Pancreas (tissue), 10 donors: ENCODE measurements around the gene TMEM145. TPM values are rescaled to one million over a fixed set of nuclear protein-coding genes. Genes with fewer than 3 reads are reported as not detected.

ENCODE experiments used
- ATAC-seq, 4 donors: fragments of 200-7000 bp; cut with Tn5 transposase; one replicate each; pipeline versions ENCODE4 v1.8.0 to v1.9.1; 2020; ENCODE audit warnings: mild to moderate bottlenecking in 4 of 4, moderate library complexity in 4 of 4
- DNase-seq, 6 donors: peaks; one replicate each; pipeline ENCODE4 v3.0.0-alpha.2; 2020
- FAIRE-seq: peaks from 2 replicates; lab custom pipeline; 2012; peaks lifted over from hg19 to GRCh38; lab: Jason Lieb, UNC
- H3K27ac ChIP-seq, 4 donors: fragments of 200-600 bp; sonication (generic); 1 replicate in 3 of 4; 2 replicates in 1 of 4; pipeline versions ENCODE4 v1.5.0 to v1.8.0; 2020
- H3K27me3 ChIP-seq, 4 donors: fragments of 200-600 bp; one replicate each; pipeline ENCODE4 v1.8.0; 2021
- H3K36me3 ChIP-seq, 3 donors: fragments of 200-600 bp; sonication (generic) in 1 of 3; one replicate each; pipeline versions ENCODE4 v1.5.0 to v1.8.0; 2020 to 2021
- H3K4me1 ChIP-seq, 3 donors: fragments of 200-600 bp; one replicate each; pipeline ENCODE4 v1.8.0; 2021
- H3K4me3 ChIP-seq, 4 donors: fragments of 200-600 bp; sonication (generic) in 2 of 4; one replicate each; pipeline versions ENCODE4 v1.5.0 to v1.8.0; 2020 to 2021
- H3K9me3 ChIP-seq, 4 donors: fragments of 200-600 bp; one replicate each; pipeline ENCODE4 v1.8.0; 2021
- CTCF ChIP-seq, 4 donors: fragments of 200-600 bp; sonication (generic) in 3 of 4; IDR thresholded peaks; one replicate each; pipeline versions ENCODE4 v1.5.0 to v1.8.0; 2021; ENCODE audit warnings: antibody characterized with exemption in 4 of 4
- WGBS, 2 donors: extraction: QIAGEN DNeasy Blood & Tissue Kit; methylation state at CpG; one replicate each; pipeline ENCODE4 v1.1.7; 2013; 5-methylcytosine and 5-hydroxymethylcytosine counted together
- intact Hi-C, 3 donors: fragments of 100-400 bp; cut with DNase I; formaldehyde crosslinking; loops; one replicate each; pipeline versions ENCODE4 v1.11.1 to v1.14.2; 2022
- microRNA-seq, 2 donors: library from miRNA; unstranded; fragments of <30 nt; microRNA quantifications; one replicate each; pipeline versions ENCODE4 to v1.1.0, GENCODE V29; 2019 to 2020
- polyA plus RNA-seq, 2 donors: library from polyadenylated mRNA; stranded (reverse); fragments of 200-250 nt; gene quantifications; one replicate each; pipeline ENCODE4 v1.2.3, GENCODE V29; 2013
- total RNA-seq, 6 donors: library from RNA; stranded (reverse); fragmentation: NEBNext Ultra II Directional in 4 of 6; extraction: Animal tissue kit (Norgen Biotek cat#: 25700) in 4 of 6; gene quantifications; one replicate each; pipeline versions ENCODE4 v1.2.1 to v1.2.4, GENCODE V29; 2021 to 2023
- donor health status: healthy with polysubstance abuse.
- donor health status: DM: no; HTN: no; CAD: no; lungs with moderate emphysema.
- donor health status: DM: no; HTN: no; CAD: no.
- donor health status: control.
- donor health status: control.
- donor health status: Bipolar disorder and iron deficiency.
- donor health status: DM: yes; HTN: yes; CAD: no.
- donor health status: DM: no; HTN: no; CAD: no.
- donor health status: DM: no; HTN: no; CAD: no.
- donor health status: DM: yes; HTN: yes; CAD: no.

The TMEM145 gene
- total and polyA plus RNA-seq, 8 donors = 0.46 to 8.2 (median 1.0) TPM

- FAIRE-seq = no peak
These were observed 57.6 kb downstream of the TMEM145 start for GRCh38 chr19:42370626-42371175.

More at GRCh38 chr19:42370626-42371175, 57.6 kb downstream of the TMEM145 start:
- Histone ChIP-seq H3K36me3 (no peaks in the 10 kb centered on the region), H3K4me1 (no peaks in the 10 kb centered on the region), H3K4me3 (no peak overlapping the region), H3K27ac (no peak overlapping the region), H3K9me3 (no peaks in the 10 kb centered on the region), H3K27me3 (no peaks in the 10 kb centered on the region)
- ATAC-seq = no peak
- 84 to 98% methylated on average over 9 to 11 of the region's 12 CpGs for WGBS, 2 donors
- no peak for TF ChIP-seq CTCF (IDR thresholded peaks at IDR 0.05)
- no peak for DNase-seq
- intact Hi-C loops = no loop called here

Small RNA genes lying within 50 kb of the gene (microRNA-seq; reads per million reads assigned to microRNA genes)
- 0 reads per million in 2 donors for gene MIR8077

Other genes starting within 250 kb of the TMEM145 start
- gene GRIK5, start 243.1 kb upstream of the TMEM145 start, total RNA-seq = 1 to 10 TPM; 1.9 to 3.6 (median 3.1) TPM
- gene GRIK5, start 243.1 kb upstream of the TMEM145 start, polyA plus RNA-seq = 10 to 100 TPM in 1 of 2 donors, 1 to 10 TPM in 1; 4.8 to 10.5 TPM
- gene ZNF574, start 237.1 kb upstream of the TMEM145 start, total RNA-seq = 1 to 10 TPM; 3.9 to 8.5 (median 5.8) TPM
- gene ZNF574, start 237.1 kb upstream of the TMEM145 start, polyA plus RNA-seq = 1 to 10 TPM; 4.9 to 6.2 TPM
- 1 to 10 TPM in 3 of 6 donors, under 1 TPM in 3; 0.56 to 5.6 (median 1.00) TPM for gene POU2F2, start 180.9 kb upstream of the TMEM145 start, total RNA-seq
- 1 to 10 TPM; 1.7 to 1.9 TPM for gene POU2F2, start 180.9 kb upstream of the TMEM145 start, polyA plus RNA-seq
- 10 to 100 TPM in 5 of 6 donors, 1 to 10 TPM in 1; 9.7 to 17.8 (median 12.8) TPM for gene DEDD2, start 95.6 kb upstream of the TMEM145 start, total RNA-seq
- 10 to 100 TPM; 22.3 to 25.4 TPM for gene DEDD2, start 95.6 kb upstream of the TMEM145 start, polyA plus RNA-seq
- gene ZNF526, start 93.0 kb upstream of the TMEM145 start, total RNA-seq = 1 to 10 TPM; 5.0 to 7.5 (median 6.2) TPM
- gene ZNF526, start 93.0 kb upstream of the TMEM145 start, polyA plus RNA-seq = 1 to 10 TPM; 2.4 to 3.9 TPM
- 10 to 100 TPM in 5 of 6 donors, 1 to 10 TPM in 1; 9.9 to 19.4 (median 14.5) TPM for gene GSK3A, start 70.7 kb upstream of the TMEM145 start, total RNA-seq
- 10 to 100 TPM; 25.7 to 27.6 TPM for gene GSK3A, start 70.7 kb upstream of the TMEM145 start, polyA plus RNA-seq
- gene ERF, start 58.2 kb upstream of the TMEM145 start, total RNA-seq = 10 to 100 TPM; 20.5 to 29.2 (median 22.2) TPM
- gene ERF, start 58.2 kb upstream of the TMEM145 start, polyA plus RNA-seq = 10 to 100 TPM; 36.6 to 48.5 TPM
- 10 to 100 TPM; 27.7 to 37.6 (median 32.0) TPM for gene CIC, start 44.1 kb upstream of the TMEM145 start, total RNA-seq
- 10 to 100 TPM; 47.1 to 65.0 TPM for gene CIC, start 44.1 kb upstream of the TMEM145 start, polyA plus RNA-seq
- gene PRR19, start 11.2 kb upstream of the TMEM145 start, total RNA-seq = under 1 TPM; 0.12 to 0.69 (median 0.34) TPM
- gene PRR19, start 11.2 kb upstream of the TMEM145 start, polyA plus RNA-seq = under 1 TPM; 0.34 to 0.99 TPM
- 10 to 100 TPM in 4 of 6 donors, 1 to 10 TPM in 2; 6.2 to 19.8 (median 10.2) TPM for gene PAFAH1B3, start 10.7 kb upstream of the TMEM145 start, total RNA-seq
- gene PAFAH1B3, start 10.7 kb upstream of the TMEM145 start, polyA plus RNA-seq = 10 to 100 TPM; 18.2 to 24.3 TPM
- gene MEGF8, start 12.3 kb downstream of the TMEM145 start, total RNA-seq = 10 to 100 TPM in 2 of 6 donors, 1 to 10 TPM in 4; 7.3 to 15.9 (median 9.0) TPM
- gene MEGF8, start 12.3 kb downstream of the TMEM145 start, polyA plus RNA-seq = 10 to 100 TPM in 1 of 2 donors, 1 to 10 TPM in 1; 8.8 to 14.4 TPM
- gene CNFN, start 77.0 kb downstream of the TMEM145 start, total RNA-seq = 1 to 10 TPM in 1 of 6 donors, under 1 TPM in 4, not detected in 1; 0.32 to 1.9 (median 0.61) TPM
- gene CNFN, start 77.0 kb downstream of the TMEM145 start, polyA plus RNA-seq = 1 to 10 TPM; 4.0 to 4.2 TPM
- 10 to 100 TPM in 1 of 6 donors, 1 to 10 TPM in 5; 1.6 to 14.4 (median 4.0) TPM for gene LIPE, start 114.1 kb downstream of the TMEM145 start, total RNA-seq
- 10 to 100 TPM in 1 of 2 donors, 1 to 10 TPM in 1; 6.4 to 38.3 TPM for gene LIPE, start 114.1 kb downstream of the TMEM145 start, polyA plus RNA-seq
- gene CXCL17, start 129.6 kb downstream of the TMEM145 start, total RNA-seq = 10 to 100 TPM in 4 of 6 donors, 1 to 10 TPM in 2; 5.1 to 42.1 (median 11.8) TPM
- gene CXCL17, start 129.6 kb downstream of the TMEM145 start, polyA plus RNA-seq = 1 to 10 TPM; 4.3 to 4.7 TPM
- gene CEACAM1, start 215.2 kb downstream of the TMEM145 start, total RNA-seq = 1 to 10 TPM; 1.3 to 7.0 (median 1.7) TPM
- gene CEACAM1, start 215.2 kb downstream of the TMEM145 start, polyA plus RNA-seq = 1 to 10 TPM; 2.1 to 7.2 TPM